Sigmoid colon (tissue), 4 donors: ENCODE data around the gene NTRK1.

Experiments
- EP300 ChIP-seq, 4 donors: sonication (generic); formaldehyde crosslinking; IDR thresholded peaks; one replicate each; pipeline ENCODE4 v1.6.1; 2017; ENCODE audit warnings: antibody characterized with exemption in 4 of 4
- POLR2AphosphoS5 ChIP-seq, 4 donors: sonication (generic); formaldehyde crosslinking; IDR thresholded peaks; one replicate each; pipeline ENCODE4 v1.6.1; 2017; ENCODE audit warnings: antibody characterized with exemption in 4 of 4
- TF ChIP-seq, protein P1 (sequence below), 4 experiments: fragments of 450-650 bp in 3 of 4; fragments of 200-600 bp in 1 of 4; IDR thresholded peaks; one replicate each; pipeline ENCODE4 v1.5.1; 2016 to 2019; ENCODE audit warnings: antibody characterized with exemption in 4 of 4, mild to moderate bottlenecking in 3 of 4, moderate library complexity in 2 of 4

DNA sequence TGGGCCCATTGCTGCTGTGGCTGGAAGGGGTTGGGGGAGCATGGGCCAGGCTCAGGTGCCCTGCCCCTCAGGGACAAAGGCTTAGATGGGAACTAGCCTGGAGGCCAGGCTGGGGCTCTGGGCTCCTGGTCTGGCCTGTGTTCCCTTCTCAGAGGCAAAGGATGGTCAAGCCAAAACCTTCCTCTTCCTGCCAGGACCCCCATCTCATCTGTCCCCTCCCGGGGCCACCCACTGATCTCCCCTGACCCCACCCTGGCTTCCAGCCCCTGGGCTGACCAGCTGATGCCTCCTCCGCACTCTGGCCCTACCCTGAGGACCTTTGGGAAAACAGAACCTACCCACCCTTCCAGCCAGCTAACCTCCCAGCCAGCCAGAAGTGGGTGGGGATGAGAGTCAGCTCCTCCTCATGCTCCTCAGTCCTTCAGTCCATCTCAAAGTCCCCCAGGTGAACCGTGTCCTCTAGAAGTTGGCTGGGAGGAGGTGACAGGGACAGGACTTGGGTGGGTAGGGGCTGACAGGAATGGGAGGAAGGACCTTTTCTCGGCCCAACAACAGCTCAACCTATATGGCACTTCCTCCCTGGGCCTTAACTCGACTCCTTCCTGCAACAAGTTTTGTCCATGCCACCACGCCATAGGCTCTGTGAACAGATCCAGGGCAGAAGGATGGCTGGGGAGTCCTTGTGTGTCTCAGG, 40.4 kb downstream of the NTRK1 start:
- TF ChIP-seq, protein P1, sequence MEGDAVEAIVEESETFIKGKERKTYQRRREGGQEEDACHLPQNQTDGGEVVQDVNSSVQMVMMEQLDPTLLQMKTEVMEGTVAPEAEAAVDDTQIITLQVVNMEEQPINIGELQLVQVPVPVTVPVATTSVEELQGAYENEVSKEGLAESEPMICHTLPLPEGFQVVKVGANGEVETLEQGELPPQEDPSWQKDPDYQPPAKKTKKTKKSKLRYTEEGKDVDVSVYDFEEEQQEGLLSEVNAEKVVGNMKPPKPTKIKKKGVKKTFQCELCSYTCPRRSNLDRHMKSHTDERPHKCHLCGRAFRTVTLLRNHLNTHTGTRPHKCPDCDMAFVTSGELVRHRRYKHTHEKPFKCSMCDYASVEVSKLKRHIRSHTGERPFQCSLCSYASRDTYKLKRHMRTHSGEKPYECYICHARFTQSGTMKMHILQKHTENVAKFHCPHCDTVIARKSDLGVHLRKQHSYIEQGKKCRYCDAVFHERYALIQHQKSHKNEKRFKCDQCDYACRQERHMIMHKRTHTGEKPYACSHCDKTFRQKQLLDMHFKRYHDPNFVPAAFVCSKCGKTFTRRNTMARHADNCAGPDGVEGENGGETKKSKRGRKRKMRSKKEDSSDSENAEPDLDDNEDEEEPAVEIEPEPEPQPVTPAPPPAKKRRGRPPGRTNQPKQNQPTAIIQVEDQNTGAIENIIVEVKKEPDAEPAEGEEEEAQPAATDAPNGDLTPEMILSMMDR (IDR thresholded peaks at IDR 0.05), result no peak
- no peak for TF ChIP-seq POLR2AphosphoS5 (IDR thresholded peaks at IDR 0.05)
- TF ChIP-seq EP300 (IDR thresholded peaks at IDR 0.05), result no peak
